ENCODE data around the gene AQP3.

Gene AQP3

GRCh38 chr9:33469891-33470290 is 22.5 kb upstream of the AQP3 start:
- Histone ChIP-seq H3K27me3 (ENCODE audit: insufficient read depth, low read length) (no peaks in the 10 kb centered on the region), H3K4ac (ENCODE audit: low read depth, low read length) (no peak overlapping the region), H3K4me2 (ENCODE audit: low read length) (no peak overlapping the region), H3K23ac (ENCODE audit: low read length) (no peak overlapping the region), H3K36me3 (ENCODE audit: control insufficient read depth in 1 of 2, insufficient read depth in 2 of 2, low read length in 2 of 2) (peaks cover 59 to 63% of the 10 kb centered on the region in 2 experiments), H3K4me3 (ENCODE audit: low read depth, low read length) (no peak overlapping the region), H3K27ac (ENCODE audit: low read depth, low read length) (no peak overlapping the region), H4K8ac (ENCODE audit: low read depth, low read length) (no peak overlapping the region), H2AK5ac (ENCODE audit: low read length) (no peak overlapping the region), H2AFZ (ENCODE audit: insufficient read depth, low read length, poor library complexity) (no peak overlapping the region), H3K9ac (ENCODE audit: low read length) (no peak overlapping the region), H2BK120ac (ENCODE audit: insufficient read depth, low read length, poor library complexity) (no peak overlapping the region), H3K79me1 (ENCODE audit: low read length) (peaks cover 2% of the 10 kb centered on the region), H4K12ac (ENCODE audit: low read depth, low read length) (no peak overlapping the region), H3K79me2 (ENCODE audit: control insufficient read depth, insufficient read depth, low read length, poor library complexity) (peaks cover 5% of the 10 kb centered on the region), H2BK5ac (ENCODE audit: low read depth, low read length, poor library complexity) (no peak overlapping the region), H2BK12ac (ENCODE audit: low read length) (no peak overlapping the region), H3K9me3 (ENCODE audit: insufficient read depth, low read depth, low read length) (peaks cover 1% of the 10 kb centered on the region), H3K18ac (ENCODE audit: low read length) (no peak overlapping the region), H4K91ac (ENCODE audit: low read depth, low read length) (no peak overlapping the region), H3K4me1 (ENCODE audit: control insufficient read depth in 1 of 2, insufficient read depth in 2 of 2, low read length in 2 of 2) (peaks cover 6 to 9% of the 10 kb centered on the region in 2 experiments), H3K14ac (ENCODE audit: low read length) (no peak overlapping the region)
- no peak for DNase-seq
- WGBS (ENCODE audit: extremely low coverage, insufficient coverage, insufficient read length): no CpG with 5 or more reads among the region's 6 CpGs

GRCh38 chr9:33468797-33469621 is 21.6 kb upstream of the AQP3 start:
- peaks cover 66 to 72% of the 10 kb centered on the region in 2 experiments for H3K36me3 ChIP-seq (ENCODE audit: control insufficient read depth in 1 of 2, insufficient read depth in 2 of 2, low read length in 2 of 2)
- no peak overlapping the region for H2BK5ac ChIP-seq (ENCODE audit: low read depth, low read length, poor library complexity)
- no peak overlapping the region for H2AK5ac ChIP-seq (ENCODE audit: low read length)
- WGBS (ENCODE audit: extremely low coverage, insufficient coverage, insufficient read length): no CpG with 5 or more reads among the region's 21 CpGs
- H3K4me1 ChIP-seq (ENCODE audit: control insufficient read depth in 1 of 2, insufficient read depth in 2 of 2, low read length in 2 of 2): peaks cover 6 to 7% of the 10 kb centered on the region in 2 experiments
- no peaks in the 10 kb centered on the region for H3K27me3 ChIP-seq (ENCODE audit: insufficient read depth, low read length)
- H2AFZ ChIP-seq (ENCODE audit: insufficient read depth, low read length, poor library complexity): no peak overlapping the region
- no peak overlapping the region for H3K9ac ChIP-seq (ENCODE audit: low read length)
- H3K79me2 ChIP-seq (ENCODE audit: control insufficient read depth, insufficient read depth, low read length, poor library complexity): peaks cover 5% of the 10 kb centered on the region
- no peak overlapping the region for H3K4me3 ChIP-seq (ENCODE audit: low read depth, low read length)
- peaks cover 2% of the 10 kb centered on the region for H3K79me1 ChIP-seq (ENCODE audit: low read length)
- no peak overlapping the region for H3K23ac ChIP-seq (ENCODE audit: low read length)
- peaks cover 1% of the 10 kb centered on the region for H3K9me3 ChIP-seq (ENCODE audit: insufficient read depth, low read depth, low read length)
- H2BK120ac ChIP-seq (ENCODE audit: insufficient read depth, low read length, poor library complexity): no peak overlapping the region
- no peak overlapping the region for H3K4me2 ChIP-seq (ENCODE audit: low read length)
- H3K14ac ChIP-seq (ENCODE audit: low read length): no peak overlapping the region
- no peak overlapping the region for H3K27ac ChIP-seq (ENCODE audit: low read depth, low read length)
- no peak overlapping the region for H4K12ac ChIP-seq (ENCODE audit: low read depth, low read length)
- no peak for DNase-seq
- no peak overlapping the region for H4K8ac ChIP-seq (ENCODE audit: low read depth, low read length)
- no peak overlapping the region for H3K4ac ChIP-seq (ENCODE audit: low read depth, low read length)
- H3K18ac ChIP-seq (ENCODE audit: low read length): no peak overlapping the region
- H2BK12ac ChIP-seq (ENCODE audit: low read length): no peak overlapping the region
- H4K91ac ChIP-seq (ENCODE audit: low read depth, low read length): no peak overlapping the region

GRCh38 chr9:33468215-33468730 is 20.9 kb upstream of the AQP3 start:
- peaks cover 73 to 79% of the 10 kb centered on the region in 2 experiments for H3K36me3 ChIP-seq (ENCODE audit: control insufficient read depth in 1 of 2, insufficient read depth in 2 of 2, low read length in 2 of 2)
- H3K4me3 ChIP-seq (ENCODE audit: low read depth, low read length): no peak overlapping the region
- H2BK120ac ChIP-seq (ENCODE audit: insufficient read depth, low read length, poor library complexity): no peak overlapping the region
- peaks cover 2% of the 10 kb centered on the region for H3K79me2 ChIP-seq (ENCODE audit: control insufficient read depth, insufficient read depth, low read length, poor library complexity)
- H3K23ac ChIP-seq (ENCODE audit: low read length): no peak overlapping the region
- no peak for DNase-seq
- peaks cover 6 to 7% of the 10 kb centered on the region in 2 experiments for H3K4me1 ChIP-seq (ENCODE audit: control insufficient read depth in 1 of 2, insufficient read depth in 2 of 2, low read length in 2 of 2)
- H3K14ac ChIP-seq (ENCODE audit: low read length): no peak overlapping the region
- H3K27ac ChIP-seq (ENCODE audit: low read depth, low read length): no peak overlapping the region
- H4K12ac ChIP-seq (ENCODE audit: low read depth, low read length): no peak overlapping the region
- H2AK5ac ChIP-seq (ENCODE audit: low read length): no peak overlapping the region
- H3K18ac ChIP-seq (ENCODE audit: low read length): no peak overlapping the region
- no peaks in the 10 kb centered on the region for H3K27me3 ChIP-seq (ENCODE audit: insufficient read depth, low read length)
- no peak overlapping the region for H2BK5ac ChIP-seq (ENCODE audit: low read depth, low read length, poor library complexity)
- no peak overlapping the region for H4K8ac ChIP-seq (ENCODE audit: low read depth, low read length)
- H3K4ac ChIP-seq (ENCODE audit: low read depth, low read length): no peak overlapping the region
- H4K91ac ChIP-seq (ENCODE audit: low read depth, low read length): no peak overlapping the region
- H3K79me1 ChIP-seq (ENCODE audit: low read length): no peaks in the 10 kb centered on the region
- no peak overlapping the region for H3K4me2 ChIP-seq (ENCODE audit: low read length)
- peaks cover 1% of the 10 kb centered on the region for H3K9me3 ChIP-seq (ENCODE audit: insufficient read depth, low read depth, low read length)
- WGBS (ENCODE audit: extremely low coverage, insufficient coverage, insufficient read length): no CpG with 5 or more reads among the region's 4 CpGs
- H2AFZ ChIP-seq (ENCODE audit: insufficient read depth, low read length, poor library complexity): no peak overlapping the region
- H2BK12ac ChIP-seq (ENCODE audit: low read length): no peak overlapping the region
- H3K9ac ChIP-seq (ENCODE audit: low read length): no peak overlapping the region

GRCh38 chr9:33467526-33467925 is 20.1 kb upstream of the AQP3 start:
- H3K27ac ChIP-seq (ENCODE audit: low read depth, low read length): no peak overlapping the region
- H2BK5ac ChIP-seq (ENCODE audit: low read depth, low read length, poor library complexity): no peak overlapping the region
- H2BK120ac ChIP-seq (ENCODE audit: insufficient read depth, low read length, poor library complexity): no peak overlapping the region
- H3K14ac ChIP-seq (ENCODE audit: low read length): no peak overlapping the region
- no peak overlapping the region for H4K8ac ChIP-seq (ENCODE audit: low read depth, low read length)
- no peaks in the 10 kb centered on the region for H3K79me2 ChIP-seq (ENCODE audit: control insufficient read depth, insufficient read depth, low read length, poor library complexity)
- no peak overlapping the region for H3K4ac ChIP-seq (ENCODE audit: low read depth, low read length)
- H3K4me2 ChIP-seq (ENCODE audit: low read length): no peak overlapping the region
- DNase-seq: no peak
- no peak overlapping the region for H3K23ac ChIP-seq (ENCODE audit: low read length)
- no peak overlapping the region for H2BK12ac ChIP-seq (ENCODE audit: low read length)
- H4K12ac ChIP-seq (ENCODE audit: low read depth, low read length): no peak overlapping the region
- no peak overlapping the region for H3K4me3 ChIP-seq (ENCODE audit: low read depth, low read length)
- H3K9ac ChIP-seq (ENCODE audit: low read length): no peak overlapping the region
- H3K27me3 ChIP-seq (ENCODE audit: insufficient read depth, low read length): no peaks in the 10 kb centered on the region
- H3K9me3 ChIP-seq (ENCODE audit: insufficient read depth, low read depth, low read length): peaks cover 1% of the 10 kb centered on the region
- H3K79me1 ChIP-seq (ENCODE audit: low read length): no peaks in the 10 kb centered on the region
- no peak overlapping the region for H4K91ac ChIP-seq (ENCODE audit: low read depth, low read length)
- H3K4me1 ChIP-seq (ENCODE audit: control insufficient read depth in 1 of 2, insufficient read depth in 2 of 2, low read length in 2 of 2): peaks cover 0 to 1% of the 10 kb centered on the region in 2 experiments
- H2AFZ ChIP-seq (ENCODE audit: insufficient read depth, low read length, poor library complexity): no peak overlapping the region
- no peak overlapping the region for H3K18ac ChIP-seq (ENCODE audit: low read length)
- WGBS (ENCODE audit: extremely low coverage, insufficient coverage, insufficient read length): no CpG with 5 or more reads among the region's 7 CpGs
- peaks cover 81 to 87% of the 10 kb centered on the region in 2 experiments for H3K36me3 ChIP-seq (ENCODE audit: control insufficient read depth in 1 of 2, insufficient read depth in 2 of 2, low read length in 2 of 2)
- H2AK5ac ChIP-seq (ENCODE audit: low read length): no peak overlapping the region

All from trophoblast cell (in vitro differentiated cells and primary cell).